T-helper 2 cell (primary cell): ENCODE measurements around the gene CNIH2.
"Not testable (repeated sequence)": the region's sequence is repeated elsewhere in the genome, so short reads cannot be mapped to it uniquely, and the experiment has no call there.

Experiments
- DNase-seq, 5 experiments: peaks; one replicate each; pipeline versions ENCODE4 v3.0.0 to v3.0.0-alpha.2; 2012 to 2022

CNIH2 gene

DNA sequence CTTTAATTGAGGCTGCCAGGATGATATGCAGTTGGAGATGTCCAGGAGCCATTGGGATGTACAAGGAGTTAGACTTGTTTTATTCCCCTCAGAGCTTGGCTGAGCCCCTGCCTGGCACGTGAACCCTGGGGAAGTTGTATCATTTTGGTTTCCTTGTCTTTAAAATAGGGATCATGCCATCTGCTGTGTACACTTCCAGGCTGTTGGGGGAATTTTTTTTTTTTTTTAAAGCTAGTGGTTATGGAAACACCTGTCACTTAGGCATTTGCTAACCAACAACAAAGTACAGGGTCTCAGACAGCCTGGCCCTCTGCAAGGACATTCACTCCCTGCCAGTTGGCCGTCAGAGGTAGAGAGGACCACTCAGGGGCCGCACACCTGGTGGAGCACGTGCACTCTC, 18.0 kb upstream of the CNIH2 start:
- DNase-seq: no peak

GRCh38 chr11:66261578-66261977, 16.4 kb upstream of the CNIH2 start:
- DNase-seq: no peak

GRCh38 chr11:66262191-66262590, 15.8 kb upstream of the CNIH2 start:
- DNase-seq: no peak

- DNase-seq: no peak
These were observed 15.3 kb upstream of the CNIH2 start for GRCh38 chr11:66262696-66263095.

DNA sequence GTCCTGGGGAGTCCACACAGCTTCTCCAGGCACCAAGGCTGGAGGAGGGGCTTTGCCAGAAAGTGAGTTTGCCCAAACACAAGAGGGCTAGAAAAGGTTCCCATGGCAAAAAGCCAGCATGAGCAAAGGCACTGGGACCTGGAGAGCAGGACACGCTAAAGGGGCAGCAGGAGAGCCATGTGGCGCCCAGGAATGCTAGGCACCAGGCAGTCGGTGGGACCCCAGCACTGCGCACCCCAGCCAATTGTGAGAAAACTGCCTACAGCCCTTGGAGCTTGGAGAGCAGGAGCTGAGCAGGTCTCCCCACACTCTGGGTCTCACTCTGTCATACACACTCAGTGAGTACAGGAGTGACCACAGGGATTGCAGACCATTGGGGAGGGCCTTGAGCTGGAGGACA, 14.7 kb upstream of the CNIH2 start:
- no peak for DNase-seq

DNA sequence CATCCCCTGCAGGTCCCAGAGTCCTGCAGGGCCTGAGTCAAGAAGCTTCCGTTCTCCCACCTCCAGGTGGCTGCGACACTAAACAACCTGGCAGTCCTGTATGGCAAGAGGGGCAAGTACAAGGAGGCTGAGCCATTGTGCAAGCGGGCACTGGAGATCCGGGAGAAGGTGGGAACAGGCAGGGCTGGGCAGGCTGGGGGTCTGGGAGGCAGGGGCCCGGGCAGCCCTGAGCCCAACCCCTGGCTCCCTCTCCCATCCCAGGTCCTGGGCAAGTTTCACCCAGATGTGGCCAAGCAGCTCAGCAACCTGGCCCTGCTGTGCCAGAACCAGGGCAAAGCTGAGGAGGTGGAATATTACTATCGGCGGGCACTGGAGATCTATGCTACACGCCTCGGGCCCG, 14.2 kb upstream of the CNIH2 start:
- DNase-seq: no peak

DNA sequence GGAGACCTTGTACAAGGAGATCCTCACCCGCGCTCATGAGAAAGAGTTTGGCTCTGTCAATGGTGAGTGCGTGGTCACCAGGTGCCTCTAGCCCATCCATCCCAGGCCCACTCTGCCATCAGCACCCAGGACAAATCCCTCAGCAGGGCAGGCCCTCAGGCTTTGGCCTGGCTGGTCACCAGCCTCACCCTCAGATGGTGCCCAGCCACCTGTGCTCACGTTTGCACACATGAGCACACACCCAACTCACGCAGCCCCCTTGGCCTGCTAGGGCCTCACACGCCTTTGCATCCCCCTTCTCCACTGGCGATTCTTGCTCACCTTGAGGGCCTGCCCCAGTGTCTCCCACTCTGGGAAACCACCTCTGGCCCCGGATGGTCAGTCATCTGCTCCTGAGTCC, 13.6 kb upstream of the CNIH2 start:
- no peak for DNase-seq

DNA sequence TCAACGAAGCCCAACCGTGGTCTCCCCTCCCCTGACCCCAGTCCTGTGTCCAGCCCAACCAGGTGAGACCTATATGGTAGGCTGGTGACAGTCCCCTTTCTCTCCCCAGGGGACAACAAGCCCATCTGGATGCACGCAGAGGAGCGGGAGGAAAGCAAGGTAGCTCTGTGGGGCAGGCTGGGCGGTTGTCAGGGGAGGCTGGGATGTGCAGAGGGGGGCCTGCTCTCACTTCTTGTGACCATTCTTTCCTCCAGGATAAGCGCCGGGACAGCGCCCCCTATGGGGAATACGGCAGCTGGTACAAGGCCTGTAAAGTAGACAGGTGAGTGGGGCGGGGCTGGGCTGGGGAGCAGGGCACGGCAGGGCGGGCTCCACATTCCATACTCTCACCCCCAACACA, 13.1 kb upstream of the CNIH2 start:
- DNase-seq: peak in 1 of 5 experiments; percentile 32

- no peak for DNase-seq
These were observed 12.2 kb upstream of the CNIH2 start for GRCh38 chr11:66265531-66266377.

- no peak for DNase-seq
These were observed 11.5 kb upstream of the CNIH2 start for GRCh38 chr11:66266378-66267038.

GRCh38 chr11:66267039-66267378, 11.0 kb upstream of the CNIH2 start:
- DNase-seq: no peak

- peak; percentile 73 to 88 (median 81) for DNase-seq
These were observed 10.4 kb upstream of the CNIH2 start for GRCh38 chr11:66267379-66268243.

- DNase-seq: peak; percentile 99 to 100 (median 99)
These were observed 9.6 kb upstream of the CNIH2 start, which contains the start of gene RAB1B for GRCh38 chr11:66268244-66268951. TSS of gene RAB1B (plus strand) at chr11:66268639. CDS start at chr11:66268680, 41 bp downstream.

- DNase-seq: peak in 1 of 5 experiments; percentile 50
These were observed 8.7 kb upstream of the CNIH2 start for GRCh38 chr11:66268952-66269905.

DNA sequence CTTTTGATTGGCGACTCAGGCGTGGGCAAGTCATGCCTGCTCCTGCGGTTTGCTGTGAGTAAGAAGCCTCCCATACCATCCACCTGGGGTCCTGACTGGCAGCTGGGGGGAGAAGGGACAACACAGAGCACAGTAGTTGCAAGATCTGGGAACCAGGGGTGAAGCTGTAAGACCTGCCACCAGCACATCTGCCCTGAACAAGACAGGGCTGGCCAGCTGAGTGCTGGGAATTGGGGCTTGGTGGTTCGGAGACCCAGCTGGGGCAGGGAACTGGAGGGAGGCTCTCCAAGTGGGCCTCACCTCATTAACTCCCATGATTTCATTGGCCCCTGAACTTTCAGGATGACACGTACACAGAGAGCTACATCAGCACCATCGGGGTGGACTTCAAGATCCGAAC, 6.2 kb upstream of the CNIH2 start:
- DNase-seq: no peak

GRCh38 chr11:66272596-66272995, 5.4 kb upstream of the CNIH2 start:
- peak in 1 of 5 experiments; percentile 65 for DNase-seq

GRCh38 chr11:66274219-66274618, 3.8 kb upstream of the CNIH2 start:
- no peak for DNase-seq

DNA sequence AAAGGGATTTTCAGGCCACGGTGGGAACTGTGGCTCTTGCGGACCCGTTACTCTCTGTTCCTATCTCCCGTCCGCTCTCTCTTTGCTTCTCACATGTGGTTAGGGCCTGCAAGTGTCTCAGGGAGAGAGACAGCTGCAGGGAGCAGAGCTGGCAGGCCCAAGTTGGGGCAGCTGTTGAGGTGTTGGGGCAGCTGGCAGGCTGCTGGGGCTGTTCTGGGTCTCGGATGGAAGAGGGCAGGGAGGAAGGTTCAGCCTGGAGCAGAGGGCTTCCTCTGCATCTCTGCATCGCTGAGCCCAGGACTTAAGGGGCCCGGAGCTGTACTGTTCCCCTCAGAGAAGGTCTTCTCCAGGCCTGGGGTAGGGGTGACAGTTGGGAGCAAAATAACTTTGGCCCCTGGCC, 2.6 kb upstream of the CNIH2 start:
- DNase-seq: no peak

GRCh38 chr11:66275984-66276612, 1.9 kb upstream of the CNIH2 start:
- DNase-seq: no peak

DNA sequence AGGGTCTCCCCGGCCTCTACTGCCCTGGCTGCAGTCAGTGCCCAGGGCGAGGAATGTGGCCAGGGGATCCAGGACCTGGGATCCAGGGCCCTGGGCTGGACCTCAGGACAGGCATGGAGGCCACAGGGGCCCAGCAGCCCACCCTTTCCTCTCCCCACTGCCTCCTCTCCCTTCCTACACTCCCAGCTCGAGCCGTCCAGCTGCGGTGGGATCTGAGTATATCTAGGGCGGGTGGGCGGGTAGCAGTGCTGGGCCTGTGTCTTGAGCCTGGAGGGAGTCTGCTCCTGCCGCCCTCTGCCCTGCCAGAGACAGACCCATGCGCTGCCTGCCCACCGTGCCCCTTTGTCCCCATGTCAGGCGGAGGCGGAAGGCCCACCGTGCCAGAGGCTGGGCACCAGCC, 1.4 kb upstream of the CNIH2 start:
- DNase-seq: not testable (repeated sequence)

DNA sequence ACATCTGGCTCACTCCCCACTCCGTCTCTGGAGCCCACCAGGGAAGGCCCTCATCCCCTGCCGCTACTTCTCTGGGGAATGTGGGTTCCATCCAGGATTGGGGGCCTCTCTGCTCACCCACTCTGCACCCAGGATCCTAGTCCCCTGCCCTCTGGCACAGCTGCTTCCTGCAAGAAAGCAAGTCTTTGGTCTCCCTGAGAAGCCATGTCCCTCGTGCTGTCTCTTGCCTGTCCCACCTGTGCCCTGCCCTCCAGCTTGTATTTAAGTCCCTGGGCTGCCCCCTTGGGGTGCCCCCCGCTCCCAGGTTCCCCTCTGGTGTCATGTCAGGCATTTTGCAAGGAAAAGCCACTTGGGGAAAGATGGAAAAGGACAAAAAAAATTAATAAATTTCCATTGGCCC, 911 bp upstream of the CNIH2 start:
- not testable (repeated sequence) for DNase-seq
